Esophagus mucosa (tissue), 1 donor: ENCODE data around the gene ADAMTS10. TPM values are rescaled to one million over a fixed set of nuclear protein-coding genes. Genes with fewer than 3 reads are reported as not detected.
"Not testable (repeated sequence)": the region's sequence is repeated elsewhere in the genome, so short reads cannot be mapped to it uniquely, and the experiment has no call there.

Experiments used
- ATAC-seq: fragments of 200-7000 bp; cut with Tn5 transposase; one replicate; pipeline ENCODE4 v1.9.1; 2020
- total RNA-seq: library from RNA; stranded (reverse); gene quantifications from one replicate; pipeline ENCODE4 v1.2.4, GENCODE V29; 2023
- donor health status: DM: yes; HTN: yes; CAD: no.

The ADAMTS10 gene
- total RNA-seq, 1 donor from 2014 or later = 1.9 TPM

- ATAC-seq = no peak
Measured at GRCh38 chr19:8626842-8627241, 16.3 kb upstream of the ADAMTS10 start.

- ATAC-seq = not testable (repeated sequence)
Measured at GRCh38 chr19:8622886-8623285, 12.4 kb upstream of the ADAMTS10 start.

DNA sequence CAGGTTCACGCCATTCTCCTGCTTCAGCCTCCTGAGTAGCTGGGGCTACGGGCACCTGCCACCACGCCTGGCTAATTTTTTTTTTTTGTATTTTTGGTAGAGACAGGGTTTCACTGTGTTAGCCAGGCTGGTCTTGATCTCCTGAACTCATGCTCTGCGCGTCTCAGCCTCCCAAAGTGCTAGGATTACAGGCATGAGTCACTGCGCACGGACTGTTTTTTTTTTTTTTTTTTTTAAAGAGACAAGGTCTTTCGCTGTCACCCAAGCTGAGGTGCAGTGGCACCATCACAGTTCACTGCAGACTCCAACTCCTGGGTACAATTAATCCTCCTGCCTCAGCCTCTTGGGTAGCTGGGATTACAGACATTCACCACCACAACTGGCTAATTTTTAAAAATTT, 8.2 kb upstream of the ADAMTS10 start:
- no peak for ATAC-seq

DNA sequence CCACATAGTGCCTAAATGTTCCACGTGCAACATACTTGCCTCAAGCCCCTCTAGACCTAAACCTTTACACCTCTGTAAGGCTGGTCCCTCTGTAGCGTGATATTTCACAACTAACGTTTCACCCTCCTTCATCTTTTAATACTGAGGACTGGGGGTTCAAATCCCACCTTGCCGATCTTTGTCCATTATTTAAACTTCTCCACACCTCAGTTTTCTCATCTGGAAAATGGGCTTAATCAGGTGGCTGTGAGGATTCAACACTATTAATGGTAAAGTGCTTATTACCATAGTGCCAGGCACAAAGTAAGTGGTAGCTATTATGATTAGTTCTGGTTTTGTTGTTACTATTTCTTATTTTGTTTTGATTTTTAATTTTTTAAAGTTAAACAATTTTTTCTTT, 7.5 kb upstream of the ADAMTS10 start:
- no peak for ATAC-seq

DNA sequence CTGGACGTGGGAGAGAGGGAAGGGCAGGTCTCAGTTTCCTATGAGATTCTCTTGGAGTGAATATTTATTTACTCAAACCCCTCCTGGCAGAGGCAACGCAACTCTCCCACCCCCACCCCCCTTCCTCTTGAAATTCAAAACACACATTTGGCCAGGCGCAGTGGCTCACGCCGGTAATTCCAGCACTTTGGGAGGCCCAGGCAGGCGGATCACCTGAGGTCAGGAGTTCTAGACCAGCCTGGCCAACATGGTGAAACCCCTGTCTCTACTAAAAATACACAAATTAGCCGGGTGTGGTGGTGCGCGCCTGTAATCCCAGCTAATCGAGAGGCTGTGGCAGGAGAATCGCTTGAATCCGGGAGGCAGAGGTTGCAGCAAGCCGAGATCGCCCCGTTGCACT, 6.8 kb upstream of the ADAMTS10 start:
- ATAC-seq = not testable (repeated sequence)

DNA sequence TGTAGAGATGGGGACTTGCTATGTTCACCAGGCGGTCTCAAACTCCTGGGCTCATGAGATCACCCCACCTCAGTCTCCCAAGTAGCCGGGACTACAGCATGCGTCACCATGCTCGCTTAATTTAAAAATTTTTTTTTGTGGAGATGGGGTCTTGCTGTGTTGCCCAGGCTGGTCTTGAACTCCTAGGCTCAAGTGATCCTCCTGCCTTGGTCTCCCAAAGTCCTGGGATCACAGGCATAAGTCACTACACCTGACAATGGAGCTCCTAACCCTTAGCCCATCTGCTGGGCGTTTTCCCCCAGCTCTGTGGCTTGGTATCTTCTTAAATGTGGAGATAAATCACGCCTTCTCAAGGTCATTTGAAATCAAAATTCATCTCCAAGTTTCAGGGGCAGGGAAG, 6.3 kb upstream of the ADAMTS10 start:
- ATAC-seq = no peak

DNA sequence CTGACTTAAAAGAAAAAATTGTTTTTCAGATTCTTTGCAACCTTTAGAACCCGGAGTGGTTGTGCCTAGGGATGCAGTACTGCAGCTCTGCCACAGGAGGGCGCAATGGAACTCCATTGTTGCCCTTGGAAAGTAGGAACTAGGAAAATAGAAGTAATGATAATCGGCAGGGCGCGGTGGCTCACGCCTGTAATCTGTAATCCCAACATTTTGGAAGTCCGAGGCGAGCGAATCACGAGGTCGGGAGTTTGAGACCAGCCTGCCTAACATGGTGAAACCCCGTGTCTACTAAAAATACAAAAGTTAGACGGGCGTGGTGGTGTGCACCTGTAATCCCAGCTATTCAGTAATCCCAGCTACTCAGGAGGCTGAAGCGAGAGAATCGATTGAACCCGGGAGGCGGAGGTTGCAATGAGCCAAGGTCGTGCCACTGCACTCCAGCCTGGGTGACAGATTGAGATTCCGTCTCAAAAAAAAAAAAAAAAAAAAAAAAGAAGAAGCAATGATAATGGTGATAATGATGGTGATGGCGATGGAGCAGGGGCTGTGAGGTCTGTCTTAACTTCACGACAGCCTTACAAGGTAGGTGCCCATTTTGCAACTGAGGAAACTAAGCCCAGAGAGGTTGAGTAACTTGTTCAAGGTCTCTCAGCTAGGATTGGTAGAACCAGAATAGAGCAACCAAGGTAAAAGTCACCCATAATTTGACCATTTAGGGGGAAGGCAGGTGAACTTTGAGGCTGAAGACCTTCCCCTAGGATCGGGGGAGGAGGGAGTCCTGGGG, 5.5 kb upstream of the ADAMTS10 start:
- ATAC-seq = peak; percentile 35

GRCh38 chr19:8615024-8615423, 4.5 kb upstream of the ADAMTS10 start:
- ATAC-seq = no peak

DNA sequence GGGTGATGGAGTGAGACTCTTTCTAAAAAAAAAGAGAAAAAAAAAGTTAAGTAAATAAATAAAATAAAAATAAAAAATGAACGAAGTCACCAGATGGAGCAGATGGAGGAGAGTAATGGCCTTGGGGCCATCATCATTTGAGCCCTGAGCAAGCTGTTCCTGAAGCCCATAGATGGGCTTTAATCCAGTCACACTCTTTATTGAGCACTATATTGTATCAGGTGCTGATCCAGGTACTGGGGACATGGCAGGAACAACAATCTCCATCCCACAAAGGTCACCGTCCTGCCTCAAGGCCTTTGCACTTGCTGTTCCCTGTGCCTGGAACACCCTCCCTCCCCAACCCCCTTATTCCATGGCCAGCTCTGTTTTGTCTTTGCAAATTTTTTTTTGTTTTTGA, 3.9 kb upstream of the ADAMTS10 start:
- no peak for ATAC-seq

GRCh38 chr19:8612807-8613171, 2.3 kb upstream of the ADAMTS10 start:
- no peak for ATAC-seq

DNA sequence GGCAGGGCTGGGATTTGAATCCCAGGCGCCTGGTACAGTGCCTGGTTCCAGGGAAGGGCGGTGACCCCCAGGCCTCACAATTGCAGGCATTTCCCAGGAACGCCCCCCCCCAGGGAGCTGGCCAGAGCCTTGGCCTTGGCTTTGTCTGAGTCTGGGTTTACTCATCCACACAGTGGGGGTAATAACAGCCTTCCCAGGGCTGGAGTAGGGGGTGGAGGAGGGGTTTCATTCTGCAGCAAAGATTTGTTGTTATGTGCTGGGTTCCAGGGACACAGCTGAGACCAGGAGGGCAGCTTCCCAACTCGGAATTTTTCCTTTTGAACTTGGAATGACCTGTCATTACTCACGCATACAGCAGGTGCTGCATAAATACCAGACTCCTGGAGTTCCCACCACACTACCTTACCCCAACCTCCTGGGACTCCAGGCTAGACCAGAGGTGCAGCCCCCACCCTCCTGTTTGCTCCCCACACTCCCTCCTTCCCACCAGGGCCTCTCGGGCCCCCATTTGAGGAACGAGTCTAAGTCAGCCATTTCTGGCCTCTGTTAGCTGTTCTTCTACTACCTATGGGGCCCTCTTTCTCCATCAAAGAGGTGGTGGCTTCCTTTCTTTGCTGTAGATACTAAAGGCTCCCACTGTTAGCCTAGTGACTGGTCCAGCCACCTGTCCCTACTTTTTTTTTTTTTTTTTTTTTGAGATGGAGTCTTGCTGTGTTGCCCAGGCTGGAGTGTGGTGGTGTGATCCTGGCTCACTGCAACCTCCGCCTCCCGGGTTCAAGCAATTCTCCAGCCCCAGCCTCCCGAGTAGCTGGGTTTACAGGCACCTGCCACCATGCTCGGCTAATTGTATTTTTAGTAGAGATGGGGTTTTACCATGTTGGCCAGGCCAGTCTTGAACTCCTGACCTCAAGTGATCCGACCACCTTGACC, 1.6 kb upstream of the ADAMTS10 start:
- no peak for ATAC-seq

GRCh38 chr19:8611391-8611876, 919 bp upstream of the ADAMTS10 start:
- ATAC-seq = no peak

GRCh38 chr19:8610936-8611300, 403 bp upstream of the ADAMTS10 start:
- ATAC-seq = no peak

DNA sequence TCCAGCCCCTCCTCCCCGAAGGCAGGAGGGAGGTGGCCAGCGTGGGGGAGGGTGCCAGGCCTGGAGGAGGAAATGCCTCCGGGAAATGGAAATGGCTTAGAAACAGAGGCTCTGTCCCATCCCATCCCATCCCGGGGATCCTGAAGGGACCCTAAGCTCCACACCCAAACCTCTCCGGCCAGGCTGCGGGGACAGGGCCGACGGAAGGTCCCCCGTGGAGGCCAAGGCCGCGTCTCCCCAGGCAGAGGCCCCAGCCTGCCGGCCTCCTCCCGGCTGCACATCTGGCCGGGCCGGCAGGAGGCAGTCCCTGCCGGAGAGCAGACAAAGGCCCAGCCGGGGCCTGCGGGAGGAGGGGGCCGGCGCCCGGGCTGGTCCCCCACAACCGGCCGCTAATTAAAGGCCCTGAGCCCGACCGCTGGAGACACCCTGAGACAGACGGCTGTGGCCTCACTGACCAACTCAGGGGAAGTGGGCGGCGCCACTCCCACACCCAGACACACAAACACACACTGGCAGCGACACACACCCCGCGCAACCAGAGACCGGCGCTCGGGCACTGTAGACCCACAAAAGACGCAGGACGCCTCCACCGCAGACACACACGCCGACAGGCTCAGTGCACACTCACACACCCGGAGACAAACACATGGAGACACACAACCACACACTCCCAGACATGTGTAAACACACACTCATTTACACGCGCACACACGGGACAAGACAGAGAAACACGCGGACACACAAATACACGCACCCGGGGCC, 1.1 kb downstream of the ADAMTS10 start:
- peak; percentile 40 for ATAC-seq

DNA sequence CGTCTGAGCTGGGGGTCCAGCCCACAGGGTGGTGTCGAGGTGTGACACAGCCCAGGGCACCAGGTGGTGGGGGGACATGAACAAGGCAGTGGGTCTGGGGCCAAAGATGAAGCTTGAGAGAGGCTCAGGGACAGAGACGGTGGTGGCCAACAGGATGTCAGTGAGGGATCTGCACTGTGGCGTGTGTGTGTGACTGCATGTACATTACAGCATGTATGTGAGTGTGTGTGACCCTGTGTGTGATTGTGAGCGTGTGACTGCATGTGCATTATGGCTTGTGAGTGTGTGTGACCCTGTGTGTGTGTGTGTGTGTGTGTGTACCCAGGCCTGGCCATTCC, 1.6 kb downstream of the ADAMTS10 start:
- ATAC-seq = peak; percentile 12

DNA sequence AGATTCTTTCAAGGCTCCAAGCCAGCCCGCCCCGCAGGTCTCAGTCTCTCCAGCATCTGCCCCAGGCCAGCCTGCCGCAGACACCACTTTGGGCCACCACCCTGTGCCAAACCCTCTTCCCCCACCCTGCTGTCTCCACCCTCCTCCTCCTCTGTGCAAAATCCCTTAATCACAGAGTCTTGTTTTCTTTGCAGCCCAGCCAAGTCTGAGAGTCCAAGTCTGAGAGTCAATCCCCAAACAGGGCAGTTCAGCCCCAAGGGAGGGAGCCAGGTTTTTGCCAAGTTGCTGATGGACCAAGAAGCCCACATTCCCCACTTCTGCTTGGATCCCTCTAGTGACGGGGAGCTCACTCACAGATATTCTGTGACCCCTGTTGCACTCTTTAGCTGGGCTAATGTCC, 3.1 kb downstream of the ADAMTS10 start:
- ATAC-seq = no peak

DNA sequence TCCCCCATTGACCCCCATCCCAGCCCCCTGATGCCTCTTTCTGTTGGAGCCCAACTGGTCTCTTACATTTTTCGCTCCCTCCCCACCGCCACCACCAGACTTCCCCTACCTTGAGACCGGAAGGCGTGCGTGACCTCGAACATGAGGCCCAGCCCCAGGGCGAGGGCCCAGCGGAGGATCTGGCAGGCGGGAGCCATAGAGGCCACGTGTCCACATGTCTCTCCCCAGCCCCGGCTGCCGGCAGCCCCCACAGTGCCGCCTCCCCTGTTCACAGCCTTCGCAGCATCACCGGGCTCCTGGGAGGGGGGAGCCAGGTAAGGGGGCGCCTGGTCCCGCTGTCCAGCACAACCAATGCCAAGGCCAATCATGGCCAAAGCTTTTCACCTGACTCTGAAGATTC, 5.0 kb downstream of the ADAMTS10 start:
- ATAC-seq = no peak

- no peak for ATAC-seq
Measured at GRCh38 chr19:8601796-8602195, 8.7 kb downstream of the ADAMTS10 start.

DNA sequence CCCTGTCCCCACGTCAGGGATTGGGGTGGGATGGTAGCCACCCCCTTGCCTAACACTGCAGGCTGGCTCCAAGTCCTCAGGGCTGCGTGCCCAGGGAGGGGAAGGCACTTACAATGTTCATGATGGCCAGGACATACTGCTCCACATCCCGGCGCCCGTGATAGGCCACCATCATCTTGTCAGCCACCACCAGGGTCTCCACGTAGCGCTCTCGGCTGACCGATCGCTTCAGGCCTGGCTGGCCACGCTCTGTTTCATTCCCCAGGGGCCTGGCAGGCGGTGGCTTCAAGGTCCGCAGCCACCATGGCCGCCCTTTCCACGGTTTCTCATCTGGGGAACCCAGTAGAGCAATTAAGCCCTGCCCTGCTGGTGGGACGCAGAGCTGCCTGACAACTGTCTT, 9.7 kb downstream of the ADAMTS10 start:
- ATAC-seq = no peak

GRCh38 chr19:8600064-8600463, 10.5 kb downstream of the ADAMTS10 start:
- no peak for ATAC-seq

DNA sequence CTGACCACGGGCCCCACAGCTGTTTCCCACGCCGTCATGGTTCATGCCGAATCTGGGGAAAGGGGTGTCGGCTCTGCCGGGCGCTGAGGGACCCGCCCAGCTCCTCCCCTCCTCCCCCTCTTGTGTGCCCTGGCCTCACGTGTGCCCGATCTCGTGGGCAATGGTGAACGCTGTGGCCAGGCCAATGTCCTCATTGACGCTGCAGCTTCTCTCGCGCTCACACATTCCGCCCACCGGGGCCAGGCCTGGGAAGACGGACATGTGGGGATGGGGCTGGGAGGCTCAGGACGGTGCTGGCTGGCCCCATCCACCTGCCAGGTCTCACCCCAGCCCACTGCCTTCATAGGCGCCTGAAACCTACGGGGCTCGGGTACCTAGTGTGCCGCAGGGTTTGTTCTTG, 14.3 kb downstream of the ADAMTS10 start:
- ATAC-seq = no peak

- no peak for ATAC-seq
Measured at GRCh38 chr19:8595651-8596050, 14.9 kb downstream of the ADAMTS10 start.

- no peak for ATAC-seq
Measured at GRCh38 chr19:8593931-8594330, 16.6 kb downstream of the ADAMTS10 start.
